Bladder microvascular endothelial cell (primary cell): ENCODE measurements around the gene TASP1. TPM values are rescaled to one million over a fixed set of nuclear protein-coding genes. Genes with fewer than 3 reads are reported as not detected.

ENCODE experiments used
- total RNA-seq: library from RNA; depleted of rRNA; stranded (reverse); fragments of >200 nt; gene quantifications from 2 replicates; pipeline ENCODE4 v1.2.3, GENCODE V29; 2014

TASP1 gene
- total RNA-seq = 4.9 and 10.3 TPM in 2 replicates

DNA sequence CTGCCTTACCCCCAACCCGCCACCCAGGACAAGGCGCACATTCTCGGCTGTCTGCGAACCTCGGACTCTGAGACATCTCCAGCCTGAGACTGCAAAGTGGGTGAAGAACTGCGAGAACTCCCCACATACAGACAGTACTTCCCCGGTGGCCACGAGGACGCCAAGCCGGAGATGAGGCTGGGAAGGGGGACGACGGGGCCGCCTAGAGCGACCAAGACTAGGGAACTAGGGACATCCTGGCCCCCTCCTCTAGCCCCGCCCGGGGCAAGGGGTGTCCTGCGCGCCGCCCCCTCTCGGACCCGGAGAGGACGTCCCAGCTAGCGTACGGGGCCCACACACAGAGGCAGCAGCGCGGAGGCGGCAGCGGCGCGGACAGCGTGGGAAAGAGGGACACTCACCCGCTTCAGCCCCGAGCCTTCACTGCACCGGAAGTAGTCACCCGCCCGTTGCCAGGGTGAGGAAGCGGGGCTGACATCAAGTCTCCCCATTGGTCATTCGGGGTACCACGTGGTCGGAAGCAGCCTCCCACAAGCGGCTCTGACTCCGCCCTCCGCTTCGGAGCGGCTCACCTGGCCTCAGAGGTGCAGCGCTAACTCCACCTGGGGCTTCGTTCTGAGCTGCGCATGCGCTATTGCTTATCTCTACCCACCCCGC lies at the start of gene TASP1:
Gene TASP1, minus strand, starts transcription at position 437 of the 654 bp plus-strand sequence. CDS start 8,854 bp downstream, outside the sequence.

Other genes with a start within 250 kb of the TASP1 start
- gene ESF1, start 146.0 kb upstream of the TASP1 start, total RNA-seq = 7.1 and 22.5 TPM in 2 replicates
- 9.9 and 17.1 TPM in 2 replicates for gene NDUFAF5, start 146.1 kb upstream of the TASP1 start, total RNA-seq